Gastrocnemius medialis (tissue), 4 donors: ENCODE results near the gene ZBED4.

Experiments
- CTCF ChIP-seq, 5 experiments: fragments of 450-650 bp in 3 of 5; fragments of 200-600 bp in 2 of 5; sonication (generic) in 2 of 5; IDR thresholded peaks in 4 of 5; conservative IDR thresholded peaks in 1 of 5; 1 replicate in 4 of 5; 2 replicates in 1 of 5; pipeline ENCODE4 v1.5.1; 2016 to 2019; ENCODE audit warnings: antibody characterized with exemption in 5 of 5, mild to moderate bottlenecking in 3 of 5, moderate library complexity in 3 of 5
- POLR2A ChIP-seq, 2 donors: fragments of 450-650 bp; IDR thresholded peaks; one replicate each; pipeline ENCODE4 v1.6.1; 2017; ENCODE audit warnings: antibody characterized with exemption in 2 of 2, mild to moderate bottlenecking in 2 of 2, moderate library complexity in 2 of 2

DNA sequence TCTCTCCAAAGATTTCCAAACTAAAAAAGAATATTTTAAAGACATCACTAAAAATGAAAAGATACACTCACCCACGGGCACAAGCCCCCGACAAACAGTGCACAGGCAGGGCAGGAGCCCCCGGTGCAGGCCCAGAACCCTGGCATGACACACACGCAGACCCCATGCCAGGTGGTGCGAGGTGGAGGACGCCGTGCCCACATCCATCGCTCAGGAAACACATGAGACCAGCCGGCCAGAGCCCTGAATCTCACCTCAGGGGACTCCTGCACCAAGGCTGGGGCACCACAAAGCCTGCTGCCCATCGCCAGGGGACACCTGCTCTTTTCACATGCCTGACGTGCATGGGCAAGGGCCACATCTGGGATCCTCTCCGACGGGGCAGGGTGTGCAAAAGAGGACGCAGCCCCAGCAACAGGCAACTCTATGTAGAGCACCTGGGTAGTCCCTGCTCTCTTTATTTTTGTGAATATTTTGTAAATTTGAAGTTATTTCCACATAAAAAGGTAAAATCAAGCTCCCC, 39.4 kb upstream of the ZBED4 start:
- TF ChIP-seq CTCF (IDR thresholded peaks at IDR 0.05 in 4 of 5, conservative IDR thresholded peaks at IDR 0.05 in 1 of 5) (no peak), POLR2A (IDR thresholded peaks at IDR 0.05) (no peak)
